HG02798 (cell line): ENCODE measurements around the gene UFC1.
"Not testable (repeated sequence)": the region's sequence is repeated elsewhere in the genome, so short reads cannot be mapped to it uniquely, and the experiment has no call there.

ENCODE experiments used
- ATAC-seq: cut with Tn5 transposase; IDR thresholded peaks from one replicate; pipeline ENCODE4 v1.9.1; 2021; ENCODE audit warnings: mild to moderate bottlenecking; ENCODE audit not compliant: unreplicated experiment, poor library complexity

UFC1 gene

DNA sequence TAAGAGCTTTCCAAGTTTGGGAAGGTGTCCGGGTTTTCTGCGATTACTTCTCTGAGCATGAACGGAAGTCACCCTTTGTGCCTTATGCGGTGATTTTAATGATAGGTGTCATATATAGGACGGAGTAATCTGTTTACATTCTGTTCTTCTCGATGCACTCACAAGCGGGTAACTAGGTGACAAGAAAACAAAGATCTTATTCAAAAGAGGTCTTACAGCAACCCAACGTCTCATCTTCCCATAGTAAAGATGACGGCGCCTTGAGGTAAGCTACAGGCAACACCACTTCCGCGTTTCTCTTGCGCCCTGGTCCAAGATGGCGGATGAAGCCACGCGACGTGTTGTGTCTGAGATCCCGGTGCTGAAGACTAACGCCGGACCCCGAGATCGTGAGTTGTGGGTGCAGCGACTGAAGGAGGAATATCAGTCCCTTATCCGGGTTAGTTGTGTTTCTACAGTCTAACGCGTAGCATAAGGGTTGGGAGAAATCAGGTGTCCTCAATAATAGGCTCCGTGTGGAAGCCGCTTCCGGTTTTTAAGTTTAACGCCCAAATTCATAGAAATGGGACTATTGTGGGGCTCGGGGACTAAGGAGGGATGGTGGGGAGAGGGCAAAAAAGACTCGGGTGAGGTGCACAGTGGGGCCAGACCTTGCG lies at the start of gene UFC1:
UFC1 (plus strand) TSS at position 297 of the 656 bp plus-strand sequence; CDS start at position 317, 20 bp downstream.
- ATAC-seq, result peak; percentile 96

DNA sequence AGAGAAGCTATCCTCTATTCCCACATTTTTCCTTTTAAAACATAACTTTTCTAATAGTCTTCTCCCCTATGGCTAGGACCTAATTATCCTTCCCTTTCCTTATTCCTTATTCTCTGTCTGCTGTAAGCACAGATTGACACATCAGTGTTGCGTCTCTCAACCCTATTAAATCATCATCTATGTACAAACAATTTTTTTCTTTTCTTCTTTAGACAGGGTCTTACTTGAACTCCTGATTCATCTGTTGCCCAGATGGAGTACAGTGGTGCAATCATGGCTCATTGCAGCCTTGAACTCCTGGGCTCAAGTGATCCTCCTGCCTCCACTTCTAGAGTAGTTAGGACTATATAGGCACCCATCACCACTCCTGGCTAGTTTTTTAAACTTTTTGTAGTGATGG lies 47.3 kb upstream of the UFC1 start:
- no peak for ATAC-seq

DNA sequence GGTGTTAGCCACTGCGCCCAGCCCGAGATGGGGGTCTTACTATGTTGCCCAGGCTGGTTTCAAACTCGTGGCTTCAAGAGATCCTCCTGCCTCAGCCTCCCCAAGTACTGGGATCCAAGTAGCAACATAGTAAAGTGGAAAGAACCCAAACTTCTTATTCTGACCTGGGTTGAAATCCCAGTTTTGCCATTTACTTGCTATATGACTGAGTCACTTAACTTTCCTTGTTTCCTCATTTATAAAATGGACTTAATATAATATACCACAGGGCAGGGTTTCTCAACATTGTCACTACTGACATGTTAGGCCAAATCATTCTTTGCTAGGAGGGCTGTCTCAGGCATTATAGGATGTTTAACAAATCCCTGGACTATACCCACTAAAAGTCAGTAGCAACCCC lies 42.7 kb upstream of the UFC1 start:
- ATAC-seq, result no peak

DNA sequence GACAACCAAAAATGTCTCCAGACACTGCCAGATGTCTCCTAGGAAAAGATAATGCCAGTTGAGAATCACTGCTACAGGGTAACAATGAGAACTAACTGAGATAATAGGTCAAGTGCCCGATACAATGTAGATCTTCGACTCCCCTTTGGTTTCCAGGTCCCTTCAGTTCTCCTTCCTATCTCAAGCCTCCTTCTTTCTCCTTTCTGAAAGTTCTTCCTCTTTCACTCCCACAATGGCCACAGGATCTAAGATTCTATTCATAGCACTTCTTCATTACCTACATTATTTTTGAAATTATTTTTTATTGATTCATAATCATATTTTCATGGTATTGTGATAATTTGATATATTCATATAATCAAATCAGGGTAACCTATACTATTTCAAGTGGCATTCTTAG lies 42.3 kb upstream of the UFC1 start:
- no peak for ATAC-seq

DNA sequence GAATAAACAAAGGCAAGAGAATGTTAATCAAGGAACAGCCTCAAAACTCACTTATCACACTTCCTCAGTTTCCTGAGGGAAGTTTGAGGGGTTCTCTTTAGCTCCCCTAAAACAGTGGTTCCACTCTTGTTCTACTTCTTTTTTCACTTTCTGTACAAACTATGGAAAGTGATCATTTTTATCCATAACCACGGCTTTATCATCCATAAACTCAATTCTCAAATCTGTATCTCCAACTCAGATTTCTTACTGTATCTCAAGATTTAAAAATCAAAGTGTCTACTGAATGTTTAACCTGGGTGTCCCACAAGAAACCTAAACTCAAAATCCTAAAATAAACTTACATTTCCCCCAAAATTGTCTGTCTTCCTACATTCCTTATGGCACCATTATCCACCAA lies 39.9 kb upstream of the UFC1 start:
- no peak for ATAC-seq

DNA sequence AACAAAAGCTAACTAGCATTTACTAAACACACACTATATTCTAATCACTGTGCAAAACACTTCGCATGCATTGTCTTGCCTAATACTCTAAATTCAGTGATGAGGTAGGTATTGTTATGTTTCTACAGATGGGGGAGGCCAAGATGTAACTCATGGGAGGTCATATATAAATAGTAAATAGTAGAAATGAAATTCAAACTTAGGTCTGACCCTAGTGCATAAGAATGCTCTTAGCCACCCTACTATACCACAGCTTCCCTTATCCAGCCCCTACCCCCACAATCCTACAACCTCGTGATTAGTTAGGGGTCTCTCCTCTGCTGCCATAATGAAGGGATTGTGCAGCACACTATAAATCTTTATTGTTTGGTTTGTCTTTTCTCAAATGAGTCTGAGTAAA lies 39.2 kb upstream of the UFC1 start:
- no peak for ATAC-seq

DNA sequence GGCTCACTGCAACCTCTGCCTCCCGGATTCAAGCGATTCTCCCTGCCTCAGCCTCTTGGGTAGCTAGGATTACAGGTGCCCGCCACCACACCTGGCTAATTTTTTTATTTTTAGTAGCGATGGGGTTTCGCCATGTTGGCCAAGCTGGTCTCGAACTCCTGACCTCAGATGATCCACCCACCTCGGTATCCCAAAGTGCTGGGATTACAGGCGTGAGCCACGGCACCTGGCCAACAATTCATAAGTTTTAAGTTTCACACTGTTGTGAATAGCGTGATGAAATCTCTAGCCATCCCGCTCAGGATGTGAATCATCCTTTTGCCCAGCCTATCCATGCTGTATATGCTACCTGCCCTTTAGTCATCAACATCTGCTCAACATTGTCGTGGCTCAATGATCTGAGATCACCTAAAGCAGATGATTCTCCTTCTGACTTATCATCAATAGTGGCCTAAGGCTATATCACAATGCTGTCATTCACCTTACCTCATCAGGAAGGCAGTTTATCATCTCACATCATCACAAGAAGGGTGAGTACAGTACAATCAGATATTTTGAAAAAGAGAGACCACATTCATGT lies 38.6 kb upstream of the UFC1 start:
- no peak for ATAC-seq

DNA sequence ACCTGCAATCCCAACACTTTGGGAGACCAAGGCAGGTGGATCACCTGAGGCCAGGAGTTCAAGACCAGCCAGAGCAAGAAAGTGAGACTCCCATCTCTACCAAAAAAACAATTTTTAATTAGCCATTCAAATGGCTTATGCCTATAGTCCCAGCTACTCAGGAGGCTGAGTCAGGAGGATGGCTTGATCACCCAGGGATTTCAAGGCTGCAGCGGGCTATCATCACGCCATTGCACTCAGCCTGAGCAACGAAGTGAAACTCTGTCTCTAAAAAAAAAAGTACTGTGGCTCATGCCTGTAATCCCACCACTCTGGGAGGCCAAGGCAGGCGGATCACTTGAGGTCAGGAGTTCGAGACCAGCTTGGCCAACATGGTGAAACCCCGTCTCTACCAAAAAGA lies 37.8 kb upstream of the UFC1 start:
- not testable (repeated sequence) for ATAC-seq

DNA sequence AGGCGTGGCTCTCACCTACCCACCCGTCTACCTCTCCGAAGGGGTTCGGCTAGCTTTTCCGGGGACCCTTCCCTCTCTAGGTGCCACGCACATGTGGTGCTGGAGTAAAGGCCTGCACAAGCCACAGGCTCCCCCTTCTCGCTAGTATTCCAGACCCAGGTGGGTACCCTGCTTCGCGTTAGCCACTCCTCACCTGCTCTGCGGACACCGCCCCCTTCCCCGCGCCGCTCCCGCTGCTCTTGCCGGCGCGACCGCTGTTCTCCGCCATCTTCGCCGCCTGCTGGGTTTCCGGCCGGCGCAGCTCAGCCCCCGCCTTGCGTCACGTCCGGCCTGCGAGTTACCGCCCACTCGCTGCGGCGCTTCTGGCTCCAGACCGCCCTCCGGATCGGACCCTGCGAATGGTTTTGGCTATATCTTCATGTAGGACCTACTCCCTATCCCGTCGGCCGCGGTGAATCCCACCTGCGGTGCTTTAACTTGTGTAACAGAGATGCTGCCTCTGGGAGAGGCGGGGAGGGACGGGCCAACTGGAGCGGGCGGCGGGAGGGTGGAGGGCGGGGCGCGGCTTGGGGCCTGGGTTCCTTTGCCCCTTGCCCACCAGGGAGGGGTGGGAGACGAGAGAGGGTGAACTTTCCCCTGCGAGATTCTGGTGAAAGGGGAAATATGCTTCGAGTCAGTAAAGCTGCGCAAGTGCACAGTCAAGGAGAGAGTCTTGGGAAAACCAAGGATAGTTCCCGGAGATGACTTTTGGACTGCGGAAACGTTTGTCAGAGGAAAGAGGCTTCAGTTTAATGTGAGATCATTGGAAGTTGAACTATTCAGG lies 35.8 kb upstream of the UFC1 start, which contains the start of the genes NIT1 and PFDN2:
NIT1 (plus strand) TSS at position 347 of the 823 bp plus-strand sequence; CDS start at position 419, 72 bp downstream.
PFDN2 (minus strand) TSS at position 279 of the 823 bp plus-strand sequence; CDS start at position 268, 11 bp downstream.
- ATAC-seq, result peak; percentile 89

DNA sequence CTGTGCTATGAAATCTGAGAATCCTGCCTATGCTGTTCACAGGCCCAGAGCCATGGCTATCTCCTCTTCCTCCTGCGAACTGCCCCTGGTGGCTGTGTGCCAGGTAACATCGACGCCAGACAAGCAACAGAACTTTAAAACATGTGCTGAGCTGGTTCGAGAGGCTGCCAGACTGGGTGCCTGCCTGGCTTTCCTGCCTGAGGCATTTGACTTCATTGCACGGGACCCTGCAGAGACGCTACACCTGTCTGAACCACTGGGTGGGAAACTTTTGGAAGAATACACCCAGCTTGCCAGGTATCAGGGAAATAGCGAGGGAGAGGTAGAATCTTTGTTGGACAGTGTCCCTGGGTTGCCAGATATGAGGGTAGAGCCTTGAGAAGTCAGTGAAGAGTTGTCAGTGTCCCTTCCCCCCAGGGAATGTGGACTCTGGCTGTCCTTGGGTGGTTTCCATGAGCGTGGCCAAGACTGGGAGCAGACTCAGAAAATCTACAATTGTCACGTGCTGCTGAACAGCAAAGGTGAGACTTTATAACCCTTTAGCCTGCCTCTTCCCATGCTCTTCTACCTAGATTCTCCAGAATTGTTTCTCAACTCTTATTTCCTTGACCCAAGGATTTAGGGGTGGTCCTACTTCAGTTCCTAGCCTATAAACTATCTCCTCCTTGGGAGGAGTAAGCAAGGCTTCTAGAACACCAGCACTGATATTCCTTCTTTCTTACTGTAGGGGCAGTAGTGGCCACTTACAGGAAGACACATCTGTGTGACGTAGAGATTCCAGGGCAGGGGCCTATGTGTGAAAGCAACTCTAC lies 34.5 kb upstream of the UFC1 start:
- peak; percentile 52 for ATAC-seq

DNA sequence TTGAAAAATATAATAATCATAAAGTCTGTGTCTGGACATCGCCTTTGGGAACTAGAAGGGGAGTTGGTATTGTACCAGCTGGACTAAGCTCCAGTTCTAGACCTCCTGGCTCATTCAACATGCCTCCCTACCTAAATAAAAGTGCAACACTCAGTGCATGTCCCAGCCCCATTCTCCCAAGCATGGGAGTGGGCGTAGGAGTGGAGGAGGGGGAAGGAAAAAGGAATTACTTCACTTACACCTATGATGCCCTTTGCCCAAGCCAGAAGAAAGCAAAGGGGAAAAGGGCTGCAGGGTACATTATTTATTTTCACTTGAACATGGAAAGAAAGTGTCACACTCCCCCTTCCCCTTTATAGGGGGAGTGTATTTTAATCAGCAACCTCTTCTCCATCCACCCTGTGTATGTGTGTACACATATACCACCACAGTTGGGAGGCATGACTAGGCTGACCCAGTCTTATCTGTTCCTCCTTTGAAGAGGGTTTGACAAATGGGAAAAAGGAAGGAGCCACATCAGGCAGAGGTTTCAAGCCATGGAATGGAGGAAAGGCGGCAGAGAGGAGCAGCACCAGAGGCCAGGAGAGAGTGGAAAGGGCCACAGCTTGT lies 32.6 kb upstream of the UFC1 start:
- ATAC-seq, result no peak

DNA sequence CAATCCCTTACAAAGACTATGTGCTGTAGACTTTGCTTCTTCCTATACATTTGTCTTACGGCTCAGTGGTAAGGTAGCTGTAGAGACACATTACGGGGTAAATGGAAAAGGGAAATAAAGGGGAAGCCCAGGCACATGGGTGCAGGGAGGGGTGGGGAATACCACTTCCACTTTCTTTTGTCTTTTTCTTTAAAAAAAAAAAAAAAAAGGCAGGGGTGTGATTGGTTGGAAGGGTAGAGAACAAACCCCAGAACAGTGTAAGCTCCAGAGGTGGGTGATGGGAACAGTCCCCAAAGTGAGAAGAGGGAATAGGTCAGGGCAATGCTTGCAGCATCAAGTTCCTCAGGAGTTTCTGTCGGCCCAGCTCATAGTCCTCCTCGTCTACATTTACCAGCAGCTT lies 31.9 kb upstream of the UFC1 start:
- no peak for ATAC-seq

DNA sequence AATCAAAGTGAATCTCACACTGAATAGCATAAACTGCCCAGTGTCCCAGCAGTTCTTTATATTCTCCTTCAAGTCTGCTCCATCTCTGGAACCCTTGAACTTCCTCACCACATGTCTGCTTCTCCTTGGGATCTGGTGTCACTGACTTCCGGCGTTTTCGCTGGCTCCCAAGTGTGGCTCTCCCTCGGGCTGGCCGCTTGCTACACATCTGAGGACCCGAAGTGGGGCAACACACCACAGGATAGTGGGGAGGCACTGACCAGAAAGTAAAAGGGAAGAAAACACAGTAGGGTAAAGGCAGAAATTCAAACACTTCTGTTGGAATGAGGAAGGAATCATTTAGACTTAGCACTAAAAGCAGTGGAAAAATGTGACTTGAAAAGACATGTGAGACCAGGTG lies 30.8 kb upstream of the UFC1 start:
- no peak for ATAC-seq

DNA sequence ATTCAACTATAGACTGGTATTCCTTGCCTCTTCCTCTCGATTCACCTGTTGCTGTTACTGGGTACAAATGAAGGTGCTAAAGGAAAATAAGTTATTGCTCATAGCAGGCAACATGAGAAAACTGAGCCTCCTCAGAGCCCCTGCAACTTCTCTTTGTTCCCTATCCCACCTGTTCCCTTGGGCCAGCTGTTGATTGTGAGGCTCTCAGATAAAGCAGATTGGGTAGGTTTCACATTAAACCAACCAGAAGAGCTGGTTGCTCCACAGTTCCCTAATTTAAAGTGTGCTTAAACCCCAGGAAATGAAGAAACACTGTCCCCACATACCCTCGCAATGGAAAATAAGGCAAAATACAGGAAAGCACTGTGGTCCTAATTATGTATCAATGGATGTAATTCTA lies 26.1 kb upstream of the UFC1 start:
- ATAC-seq, result no peak

DNA sequence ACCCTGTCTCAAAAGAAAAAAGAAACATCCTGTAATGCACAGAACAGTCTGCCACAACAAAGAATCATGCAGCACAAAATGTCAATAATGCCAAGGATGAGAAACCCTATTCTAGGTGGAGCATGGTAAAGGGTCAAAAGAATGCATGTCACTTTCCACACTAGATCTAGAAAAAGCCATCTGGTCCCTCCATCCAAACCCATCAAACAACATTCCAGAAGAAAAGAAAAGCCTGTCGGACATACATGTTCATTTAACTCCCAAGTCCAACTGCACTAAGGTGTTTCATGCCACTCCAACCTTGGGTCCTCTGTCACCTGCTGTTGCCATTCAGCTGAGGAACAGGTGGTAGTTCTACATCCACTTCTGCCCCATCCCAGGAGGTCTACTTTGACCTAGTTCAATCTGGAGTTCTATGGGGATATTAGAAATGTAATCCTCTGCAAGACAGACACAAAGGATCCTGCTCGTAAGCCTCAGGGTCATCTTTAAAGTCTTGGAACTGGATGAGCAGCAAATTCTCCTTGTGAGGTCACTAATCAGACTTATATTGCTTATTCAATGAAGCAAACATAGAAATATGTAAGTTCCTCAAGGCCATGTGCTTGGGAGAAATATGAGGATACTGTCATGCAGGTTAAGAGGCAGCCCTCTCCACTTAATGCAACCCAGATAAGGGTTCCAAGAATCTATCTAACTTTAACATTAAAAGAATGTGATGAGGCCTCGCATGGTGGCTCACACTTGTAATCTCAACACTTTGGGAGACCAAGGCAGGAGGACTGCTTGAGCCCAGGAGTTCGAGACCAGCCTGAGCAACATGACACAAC lies 25.0 kb upstream of the UFC1 start:
- ATAC-seq, result no peak

DNA sequence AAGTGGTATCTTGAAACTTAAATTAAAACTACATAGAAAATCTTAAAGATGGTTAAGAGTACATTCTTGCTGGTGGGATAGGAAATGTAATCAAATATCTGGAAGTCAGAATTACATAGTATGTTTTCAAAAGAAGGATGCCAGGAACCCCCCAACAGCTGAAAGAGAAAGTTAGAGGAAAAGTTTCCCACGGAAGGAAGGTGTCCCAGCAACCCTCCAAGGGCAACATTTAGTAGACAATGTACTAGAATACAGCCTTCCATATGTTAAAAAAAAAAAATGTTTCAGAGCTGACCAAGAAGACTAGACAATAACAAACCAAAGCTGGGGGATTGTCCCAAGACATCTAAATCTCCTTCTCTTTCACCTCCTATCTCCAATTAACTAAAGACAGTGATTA lies 23.5 kb upstream of the UFC1 start:
- no peak for ATAC-seq

DNA sequence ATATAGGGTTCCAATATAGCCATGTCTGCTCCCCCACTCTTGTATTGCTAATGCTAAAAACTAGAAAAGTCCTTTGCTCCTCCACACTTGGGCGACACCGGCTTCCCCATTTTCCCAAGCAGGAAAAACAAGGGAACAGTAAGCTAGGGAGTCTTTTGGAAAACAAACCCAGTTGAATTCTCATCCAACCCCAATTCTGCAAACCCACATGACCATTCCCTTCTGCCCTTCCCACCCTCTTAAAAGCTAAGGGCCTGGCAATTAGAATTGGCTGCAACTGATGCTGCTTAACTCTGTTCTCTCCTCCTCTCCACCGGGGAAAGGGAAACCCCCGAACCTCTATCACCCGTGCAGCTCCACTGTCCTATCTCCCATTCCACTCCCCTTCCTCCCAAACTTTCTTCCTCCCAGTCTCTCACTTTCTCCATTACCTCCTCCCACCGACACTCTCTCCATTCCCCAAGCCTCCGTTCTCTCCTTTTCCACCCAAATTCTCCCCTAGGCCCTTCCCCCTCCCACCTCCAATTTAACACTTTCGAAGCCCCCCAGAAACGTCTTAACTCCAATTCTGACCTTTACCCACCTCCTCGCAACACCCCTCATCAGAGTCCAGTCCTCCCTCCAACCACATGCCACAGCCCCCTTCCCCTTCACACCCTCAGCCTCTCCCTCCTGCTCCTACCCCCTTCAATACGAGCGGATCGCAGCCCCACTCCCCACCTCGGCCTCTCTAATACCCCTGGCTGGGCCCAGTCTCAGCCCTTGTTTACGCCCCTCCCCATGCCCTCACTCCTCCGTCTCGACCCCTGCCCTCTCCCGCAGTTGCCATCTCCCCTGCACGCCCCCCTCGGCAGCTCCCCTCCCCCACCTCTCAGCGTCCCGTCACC lies 22.0 kb upstream of the UFC1 start:
- no peak for ATAC-seq
